K562 (cell line): ENCODE data around the gene SMCO4. TPM values are rescaled to one million over a fixed set of nuclear protein-coding genes. Genes with fewer than 3 reads are reported as not detected.

Experiments used
- ATAC-seq: fragments of 200-7000 bp; cut with Tn5 transposase; 3 replicates; pipeline ENCODE4 v1.9.1; 2020; ENCODE audit warnings: moderate library complexity
- Bru-seq: library from RNA; stranded (reverse); fragments of 400-500 nt; gene quantifications from one replicate; lab custom pipeline; 2021; lab: Mats Ljungman, UMichigan
- BruChase-seq, 2 experiments: library from RNA; stranded (reverse); fragments of 400-500 nt; gene quantifications; one replicate each; lab custom pipeline; 2021; lab: Mats Ljungman, UMichigan
- BruUV-seq: library from RNA; stranded (reverse); fragments of 400-500 nt; replicated peaks from 2 replicates; lab custom pipeline; 2021; lab: Mats Ljungman, UMichigan
- CTCF ChIA-PET: fragments of 300-600 bp; formaldehyde crosslinking; extraction: SDS; loops from one replicate; lab custom pipeline; 2021; ENCODE audit warnings: low intra/inter-chr PET ratio; lab: Yijun Ruan, JAX
- POLR2A ChIA-PET: fragments of 300-600, 350-650 bp; sonication (Branson Sonifier 250); formaldehyde crosslinking; extraction: SDS; loops from one replicate; lab custom pipeline; 2021; ENCODE audit warnings: antibody characterized with exemption, inconsistent platforms; lab: Yijun Ruan, JAX
- DNase-seq, 4 experiments: peaks; one replicate each; pipeline versions ENCODE4 v3.0.0 to v3.0.0-alpha.2; 2011 to 2018; ENCODE audit warnings: low spot score in 3 of 4, mixed read lengths in 3 of 4; ENCODE audit errors: extremely low read depth in 1 of 4
- FAIRE-seq: peaks from 2 replicates; lab custom pipeline; 2011; peaks lifted over from hg19 to GRCh38; lab: Jason Lieb, UNC
- H2AFZ ChIP-seq: 2 replicates; pipeline ENCODE4 v1.6.0; 2011; ENCODE audit warnings: low read depth, low read length, control low read depth, inconsistent platforms
- H3K27ac ChIP-seq: fragments of 200-600 bp; 3 replicates; pipeline ENCODE4 v1.8.0; 2011; ENCODE audit warnings: low read depth, mild to moderate bottlenecking, control low read depth, inconsistent platforms, low read length, moderate library complexity, mixed read lengths; ENCODE audit errors: extremely low read depth
- H3K27me3 ChIP-seq, 2 experiments: fragments of 300-600 bp in 1 of 2; 2 replicates in 1 of 2; 3 replicates in 1 of 2; pipeline versions ENCODE4 v1.6.0 to v1.8.0; 2011; ENCODE audit warnings: inconsistent platforms in 2 of 2, low read length in 2 of 2, mild to moderate bottlenecking in 1 of 2, mixed read lengths in 1 of 2, moderate library complexity in 1 of 2; ENCODE audit not compliant: control insufficient read depth in 2 of 2, insufficient read depth in 2 of 2
- H3K36me3 ChIP-seq: fragments of 300-600 bp; 3 replicates; pipeline ENCODE4 v1.8.0; 2011; ENCODE audit warnings: mild to moderate bottlenecking, low read length, inconsistent platforms; ENCODE audit not compliant: control insufficient read depth, insufficient read depth
- H3K4me1 ChIP-seq, 2 experiments: fragments of 200-600 bp in 1 of 2; replicated peaks in 1 of 2; 2 replicates in 1 of 2; 3 replicates in 1 of 2; pipeline versions ENCODE4 v1.5.1 to v1.8.0; 2011; ENCODE audit warnings: inconsistent platforms in 2 of 2, low read length in 2 of 2, mild to moderate bottlenecking in 1 of 2, mixed read lengths in 1 of 2, moderate library complexity in 1 of 2; ENCODE audit not compliant: control insufficient read depth in 2 of 2, insufficient read depth in 2 of 2
- H3K4me2 ChIP-seq: 2 replicates; pipeline ENCODE4 v1.6.1; 2011; ENCODE audit warnings: low read length, control low read depth, inconsistent platforms, mixed read lengths; ENCODE audit not compliant: insufficient read depth
- H3K4me3 ChIP-seq: fragments of 200-600 bp; sonication (generic), shearing (Covaris generic); 2 replicates; pipeline ENCODE4 v1.5.1; 2016; ENCODE audit warnings: control low read depth, inconsistent platforms
- H3K79me2 ChIP-seq: fragments of 200-600 bp; 3 replicates; pipeline ENCODE4 v1.8.0; 2011; ENCODE audit warnings: low read length, inconsistent platforms; ENCODE audit not compliant: control insufficient read depth, insufficient read depth
- H3K9ac ChIP-seq, 2 experiments: 2 replicates each; pipeline versions ENCODE4 v1.6.0 to v1.6.1; 2011; ENCODE audit warnings: low read depth in 2 of 2, low read length in 2 of 2, control low read depth in 1 of 2, inconsistent platforms in 1 of 2, mild to moderate bottlenecking in 1 of 2, mixed read lengths in 1 of 2; ENCODE audit not compliant: insufficient read depth in 1 of 2
- H3K9me1 ChIP-seq: one replicate; pipeline ENCODE4 v1.6.0; 2011; ENCODE audit warnings: inconsistent platforms, mild to moderate bottlenecking, low read length, moderate library complexity; ENCODE audit not compliant: control insufficient read depth, insufficient read depth
- H3K9me3 ChIP-seq: replicated peaks from 2 replicates; pipeline ENCODE4 v1.5.1; 2011; ENCODE audit warnings: low read depth, low read length, inconsistent platforms; ENCODE audit not compliant: control insufficient read depth, insufficient read depth
- H4K20me1 ChIP-seq: replicated peaks from 2 replicates; pipeline ENCODE4 v1.6.1; 2011; ENCODE audit warnings: low read length, inconsistent platforms, mixed read lengths; ENCODE audit not compliant: control insufficient read depth, insufficient read depth
- ATF1 ChIP-seq, 2 experiments: fragments of 450-650 bp in 1 of 2; IDR thresholded peaks; 2 replicates each; pipeline ENCODE4 v1.6.1; 2016; ENCODE audit warnings: missing compliant biosample characterization in 1 of 2, missing genetic modification characterization in 1 of 2
- BRF1 ChIP-seq: IDR thresholded peaks from 3 replicates; pipeline ENCODE4 v1.6.1; 2011; ENCODE audit warnings: borderline replicate concordance, mild to moderate bottlenecking; ENCODE audit not compliant: insufficient read length; ENCODE audit errors: extremely low read depth
- GMEB1 ChIP-seq: fragments of 250-450 bp; sonication (Bioruptor Pico); IDR thresholded peaks from 2 replicates; pipeline ENCODE4 v1.4.0; 2020; ENCODE audit warnings: mild to moderate bottlenecking
- HNRNPH1 ChIP-seq: fragments of 200-400 bp; formaldehyde crosslinking; optimal IDR thresholded peaks from 2 replicates; pipeline ENCODE3; 2017; ENCODE audit warnings: low read depth, mild to moderate bottlenecking, low read length, moderate library complexity
- PRPF4 ChIP-seq: fragments of 200-400 bp; formaldehyde crosslinking; IDR thresholded peaks from one replicate; pipeline ENCODE4 v1.6.1; 2017; ENCODE audit warnings: low read length, low read depth, mild to moderate bottlenecking; ENCODE audit not compliant: insufficient read depth, poor library complexity, severe bottlenecking
- PTRF ChIP-seq: fragments of 450-650 bp; IDR thresholded peaks from 2 replicates; pipeline ENCODE4 v1.6.1; 2016; ENCODE audit warnings: mild to moderate bottlenecking, missing genetic modification characterization, missing compliant biosample characterization
- SIRT6 ChIP-seq: IDR thresholded peaks from one replicate; pipeline ENCODE4 v1.6.1; 2012; ENCODE audit warnings: low read depth, mild to moderate bottlenecking, control low read depth, inconsistent platforms, low read length, moderate library complexity
- SREBF1 ChIP-seq: fragments of 150-350 bp; IDR thresholded peaks from 2 replicates; pipeline ENCODE4 v1.6.1; 2014; ENCODE audit warnings: antibody characterized with exemption, low read depth, low read length, borderline replicate concordance
- TEAD2 ChIP-seq: fragments of 450-650 bp; IDR thresholded peaks from 2 replicates; pipeline ENCODE4 v1.6.1; 2016; ENCODE audit warnings: missing genetic modification characterization, control low read depth, missing compliant biosample characterization
- ZNF175 ChIP-seq: fragments of 200-800 bp; sonication (Bioruptor generic); IDR thresholded peaks from 2 replicates; pipeline ENCODE4 v1.6.1; 2016; ENCODE audit warnings: low read depth, mild to moderate bottlenecking, missing genetic modification characterization, missing compliant biosample characterization
- ZNF280A ChIP-seq: fragments of 450-650 bp; IDR thresholded peaks from 2 replicates; pipeline ENCODE4 v1.6.1; 2018; ENCODE audit warnings: mild to moderate bottlenecking, low read depth; ENCODE audit not compliant: partially characterized antibody
- WGBS: fragments of 100-300 bp; shearing (Covaris generic); methylation state at CpG from one replicate; pipeline ENCODE4 v1.1.6; 2016; ENCODE audit warnings: low coverage, mixed read lengths; ENCODE audit not compliant: insufficient coverage; ENCODE audit errors: missing lambda C conversion rate; 5-methylcytosine and 5-hydroxymethylcytosine counted together
- in situ Hi-C: fragments of 300-500 bp; cut with MboI; formaldehyde crosslinking; loops from 4 replicates; pipeline ENCODE4 v1.15.0; 2018; ENCODE audit warnings: inconsistent platforms, mixed read lengths
- intact Hi-C: fragments of 100-400 bp; cut with micrococcal nuclease; formaldehyde crosslinking; loops from 2 replicates; pipeline ENCODE4 v1.14.2; 2022
- long read RNA-seq, 3 experiments: library from polyadenylated mRNA in 2 of 3; library from RNA in 1 of 3; unstranded in 2 of 3; stranded (forward) in 1 of 3; transcript quantifications; one replicate each; pipeline ENCODE4 v2.0.0, GENCODE V29; 2019 to 2022
- polyA minus RNA-seq, 3 experiments: library from RNA; depleted of rRNA, polyadenylated mRNA; stranded (reverse); fragments of >200 nt; gene quantifications; 2 replicates each; pipeline ENCODE4 v1.2.3, GENCODE V29; 2011
- polyA plus RNA-seq, 8 experiments: library from polyadenylated mRNA; depleted of rRNA in 4 of 8; stranded (reverse) in 5 of 8; unstranded in 3 of 8; fragments of >200 nt; fragmentation: Nextera tagmentation in 2 of 8; fragmentation: Illumina TruSeq in 1 of 8; extraction: Ambion mirVana in 2 of 8; extraction: Trizol in 1 of 8; gene quantifications; 2 replicates each; pipeline versions ENCODE4 v1.2.1 to v1.2.3, GENCODE V29; 2011 to 2014; ENCODE audit warnings: inconsistent platforms in 1 of 8, missing spikeins in 1 of 8
- total RNA-seq, 7 experiments: library from RNA; depleted of rRNA in 6 of 7; stranded (reverse); fragments of >200 nt in 6 of 7; fragmentation: Illumina TruSeq in 2 of 7; extraction: Trizol in 2 of 7; gene quantifications; 2 replicates each; pipeline versions ENCODE4 v1.2.1 to v1.2.3, GENCODE V29; 2011 to 2021; ENCODE audit warnings: low replicate concordance in 1 of 7

Gene SMCO4
- 1.7 and 3.1 TPM in 2 replicates for total RNA-seq (2011; cell fraction: chromatin; rRNA removed; ENCODE audit: low replicate concordance)
- total RNA-seq (2011; cell fraction: nucleolus; rRNA removed), result 3.3 and 4.8 TPM in 2 replicates
- total RNA-seq (2011; cell fraction: nucleoplasm; rRNA removed), result 3.3 and 5.0 TPM in 2 replicates
- total RNA-seq (2014; rRNA removed) (15.3 and 36.6 TPM in 2 replicates), total RNA-seq (2014; rRNA removed; fragmentation: Illumina TruSeq; extraction: Trizol) (16.0 and 19.1 TPM in 2 replicates), total RNA-seq (2015; rRNA removed; fragmentation: Illumina TruSeq; extraction: Trizol) (14.1 and 21.1 TPM in 2 replicates), total RNA-seq (2021) (16.9 and 18.5 TPM in 2 replicates), polyA plus RNA-seq (2011; rRNA removed) (9.5 and 11.5 TPM in 2 replicates), polyA plus RNA-seq (2014; fragmentation: Illumina TruSeq; extraction: Trizol) (15.4 and 22.3 TPM in 2 replicates), polyA plus RNA-seq (2014; fragmentation: Nextera tagmentation; extraction: Ambion mirVana) (1 to 10 TPM; 1.8 to 2.2 TPM), polyA plus RNA-seq (2014; rRNA removed) (18.3 and 27.8 TPM in 2 replicates), polyA minus RNA-seq (2011; rRNA and poly(A)+ RNA removed) (3.3 and 3.5 TPM in 2 replicates), Bru-seq, nascent RNA (percentile 65 among the genes with signal in this experiment), BruChase-seq, experiment 1, labeled RNA remaining after a 2-hour chase (percentile 75 among the genes with signal in this experiment), BruChase-seq, experiment 2, labeled RNA remaining after a 6-hour chase (percentile 69 among the genes with signal in this experiment)
- polyA plus RNA-seq (2011; cell fraction: cytosol; rRNA removed), result 8.6 and 11.3 TPM in 2 replicates
- 2.6 and 5.4 TPM in 2 replicates for polyA plus RNA-seq (2011; cell fraction: nucleus; rRNA removed)
- 36.6 and 56.8 TPM in 2 replicates for polyA plus RNA-seq (2012)
- 5.6 TPM in 1 of 2 replicates, not detected in the other for polyA minus RNA-seq (2011; cell fraction: cytosol; rRNA and poly(A)+ RNA removed)
- polyA minus RNA-seq (2011; cell fraction: nucleus; rRNA and poly(A)+ RNA removed), result 1.4 and 1.6 TPM in 2 replicates
- long read RNA-seq, experiment 1, transcript SMCO4-201 (3 exons, 1,104 nt), result major isoform, 25 of 45 reads
- long read RNA-seq, experiment 1, partial matches to known transcripts, result 0 of 45 reads
- long read RNA-seq, experiment 1, other reads (novel, unspliced or antisense), result 20 of 45 reads
- long read RNA-seq, experiment 2, transcript SMCO4-201 (3 exons, 1,104 nt), result major isoform, 9 of 18 reads
- long read RNA-seq, experiment 2, partial matches to known transcripts, result 0 of 18 reads
- long read RNA-seq, experiment 2, other reads (novel, unspliced or antisense), result 7 of 18 reads
- long read RNA-seq, experiment 3, transcript SMCO4-201 (3 exons, 1,104 nt), result major isoform, 9 of 12 reads
- long read RNA-seq, experiment 3, partial matches to known transcripts, result 1 of 12 reads
- long read RNA-seq, experiment 3, other reads (novel, unspliced or antisense), result 2 of 12 reads

- H3K9me3 ChIP-seq, result no peaks in the 10 kb centered on the region
- peaks cover 13 to 14% of the 10 kb centered on the region in 2 experiments for H3K4me1 ChIP-seq
- intact Hi-C loops, result loop anchor here (1.0 to 10.0 kb wide), 4 partner anchors 79 to 309 kb away; partner anchors contain the start of genes CEP295 and DEUP1
- in situ Hi-C loops, result no loop called here
- DNase-seq (peak; percentile 85 to 90 (median 87)), FAIRE-seq (peak; percentile 48), ATAC-seq (peak; percentile 94)
- peak within 1 kb of the TSS; percentile 72 for H3K4me3 ChIP-seq
- H3K4me2 ChIP-seq, result peak within 1 kb of the TSS; percentile 86
- H3K79me2 ChIP-seq, result 0 out of 3 replicates have a peak, but pooled peaks cover 3% of the 10 kb centered on the region
- H3K9me1 ChIP-seq, result no peaks in the 10 kb centered on the region
- peak within 1 kb of the TSS; percentile 94 for H2AFZ ChIP-seq
- BruUV-seq, result no TSS peak
- H4K20me1 ChIP-seq, result no peaks in the 10 kb centered on the region; the same call in 1 of the 2 replicates
- H3K9ac ChIP-seq, result peak within 1 kb of the TSS; percentile 52 to 93
- H3K27me3 ChIP-seq, result no peaks in the 10 kb centered on the region; a peak in 1 of 5 replicates
- WGBS, result 18% methylated on average over 19 of the region's 59 CpGs
- H3K36me3 ChIP-seq, result no peaks in the 10 kb centered on the region
- H3K27ac ChIP-seq, result peak within 1 kb of the TSS; percentile 38
- ChIA-PET POLR2A (interaction anchor here (1.1 to 1.4 kb wide), 2 partner anchors 13 to 15 kb away, joined by 3 to 4 read pairs; no protein-coding TSS in a partner anchor), CTCF (interaction anchor here (0.5 to 2.4 kb wide), 3 partner anchors 307 to 378 kb away, joined by 5 to 11 read pairs (median 7); no protein-coding TSS in a partner anchor)
- TF ChIP-seq ZNF175 (CRISPR knock-in tag), result no peak
- TF ChIP-seq PTRF, result no peak
- TF ChIP-seq ATF1 (CRISPR knock-in tag; IDR thresholded peaks at IDR 0.05), result no peak
- TF ChIP-seq ATF1 (tag; IDR thresholded peaks at IDR 0.05), result no peak
- TF ChIP-seq TEAD2, result no peak
- TF ChIP-seq PRPF4, result no peak
- TF ChIP-seq HNRNPH1, result no peak
- TF ChIP-seq ZNF280A, result no peak
- no peak for TF ChIP-seq SIRT6
- TF ChIP-seq GMEB1 (CRISPR knock-in tag), result no peak
- TF ChIP-seq SREBF1, result no peak
- no peak for TF ChIP-seq BRF1
Measured at GRCh38 chr11:93543292-93543977, at the start of gene SMCO4. SMCO4 (minus strand) TSS chr11:93543391; CDS start chr11:93479189, 64,202 bp downstream.
